SU-DHL-6 (cell line): ENCODE results near the gene TPRX1.

Source experiments
- H2AFZ ChIP-seq: fragments of 200-600 bp; sonication (generic); 2 replicates; pipeline ENCODE4 v1.6.1; 2014; ENCODE audit warnings: low read depth, mild to moderate bottlenecking, moderate library complexity, mixed read lengths, antibody characterized with exemption, low read length; ENCODE audit not compliant: severe bottlenecking
- H3F3A ChIP-seq: fragments of 200-600 bp; shearing (Covaris generic); 2 replicates; pipeline ENCODE4 v1.6.0; 2016; ENCODE audit warnings: antibody characterized with exemption, mild to moderate bottlenecking; ENCODE audit not compliant: insufficient read depth
- H3K27ac ChIP-seq: fragments of 200-600 bp; sonication (generic); 2 replicates; pipeline ENCODE4 v1.5.1; 2016; ENCODE audit warnings: low read depth, mild to moderate bottlenecking, low read length, moderate library complexity, mixed read lengths
- H3K27me3 ChIP-seq: fragments of 200-600 bp; sonication (generic), shearing (Covaris generic); 2 replicates; pipeline ENCODE4 v1.6.0; 2014; ENCODE audit warnings: mild to moderate bottlenecking, low read length
- H3K36me3 ChIP-seq: fragments of 200-600 bp; sonication (generic); 2 replicates; pipeline ENCODE4 v1.6.1; 2014; ENCODE audit warnings: mild to moderate bottlenecking, low read length, mixed read lengths
- H3K4me2 ChIP-seq: fragments of 300-600, 200-600 bp; shearing (Covaris generic), sonication (generic); 2 replicates; pipeline ENCODE4 v1.6.0; 2014; ENCODE audit warnings: low read length, low read depth, mild to moderate bottlenecking; ENCODE audit not compliant: poor library complexity, severe bottlenecking
- H3K4me3 ChIP-seq: fragments of 200-600 bp; sonication (generic); 2 replicates; pipeline ENCODE4 v1.5.1; 2014; ENCODE audit warnings: antibody characterized with exemption, low read length, mild to moderate bottlenecking, mixed read lengths; ENCODE audit not compliant: insufficient read depth, poor library complexity, severe bottlenecking
- H3K79me2 ChIP-seq: fragments of 200-600 bp; sonication (generic); 2 replicates; pipeline ENCODE4 v1.6.1; 2014; ENCODE audit warnings: mild to moderate bottlenecking, low read length, moderate library complexity; ENCODE audit not compliant: insufficient read depth
- H3K9ac ChIP-seq: fragments of 200-600 bp; sonication (generic); 2 replicates; pipeline ENCODE4 v1.7.0; 2014; ENCODE audit warnings: mild to moderate bottlenecking, low read length
- H3K9me2 ChIP-seq: fragments of 200-600 bp; sonication (generic); replicated peaks from 2 replicates; pipeline ENCODE4 v1.6.1; 2014; ENCODE audit warnings: low read length; ENCODE audit not compliant: insufficient read depth
- H3K9me3 ChIP-seq: fragments of 200-600 bp; sonication (generic); 2 replicates; pipeline ENCODE4 v1.6.1; 2014; ENCODE audit warnings: low read length, mixed read lengths; ENCODE audit not compliant: insufficient read depth
- H4K20me1 ChIP-seq: fragments of 200-600 bp; sonication (generic); 2 replicates; pipeline ENCODE4 v1.6.1; 2014; ENCODE audit warnings: low read depth, mild to moderate bottlenecking, antibody characterized with exemption, low read length, moderate library complexity, mixed read lengths
- CTCF ChIP-seq: fragments of 200-600 bp; sonication (generic); IDR thresholded peaks from one replicate; pipeline ENCODE4 v1.5.1; 2017; ENCODE audit warnings: antibody characterized with exemption, mild to moderate bottlenecking, low read length, moderate library complexity; ENCODE audit not compliant: insufficient read depth, poor library complexity, severe bottlenecking
- EZH2phosphoT487 ChIP-seq: fragments of 200-600 bp; sonication (generic), shearing (Covaris generic); conservative IDR thresholded peaks from 2 replicates; pipeline ENCODE4 v1.6.1; 2018; ENCODE audit warnings: mild to moderate bottlenecking, antibody characterized with exemption, low read length, moderate library complexity, mixed read lengths

The TPRX1 gene

GRCh38 chr19:47842941-47843340 lies 38.6 kb upstream of the TPRX1 start:
- TF ChIP-seq CTCF, result no peak
- TF ChIP-seq EZH2phosphoT487, result no peak
- no peaks in the 10 kb centered on the region for H3K79me2 ChIP-seq

GRCh38 chr19:47839913-47840312 lies 35.6 kb upstream of the TPRX1 start:
- H2AFZ ChIP-seq, result no peak overlapping the region
- no peak for TF ChIP-seq EZH2phosphoT487
- no peak for TF ChIP-seq CTCF
- no peaks in the 10 kb centered on the region for H3K27me3 ChIP-seq
- no peaks in the 10 kb centered on the region for H3F3A ChIP-seq
- H3K27ac ChIP-seq, result no peak overlapping the region
- no peak overlapping the region for H3K4me2 ChIP-seq
- H3K79me2 ChIP-seq, result no peaks in the 10 kb centered on the region
- H3K9ac ChIP-seq, result no peak overlapping the region
- H3K9me3 ChIP-seq, result no peaks in the 10 kb centered on the region
- no peaks in the 10 kb centered on the region for H3K9me2 ChIP-seq
- no peaks in the 10 kb centered on the region for H4K20me1 ChIP-seq
- no peak overlapping the region for H3K4me3 ChIP-seq
- H3K36me3 ChIP-seq, result no peaks in the 10 kb centered on the region

More at GRCh38 chr19:47842941-47843340, 38.6 kb upstream of the TPRX1 start:
- H3K27ac ChIP-seq, result no peak overlapping the region
- no peaks in the 10 kb centered on the region for H3K9me3 ChIP-seq
- H3K4me2 ChIP-seq, result no peak overlapping the region
- no peak overlapping the region for H2AFZ ChIP-seq
- H3K4me3 ChIP-seq, result no peak overlapping the region
- H3K9ac ChIP-seq, result no peak overlapping the region
- no peaks in the 10 kb centered on the region for H3K27me3 ChIP-seq
- H4K20me1 ChIP-seq, result no peaks in the 10 kb centered on the region
- no peaks in the 10 kb centered on the region for H3K9me2 ChIP-seq
- H3K36me3 ChIP-seq, result no peaks in the 10 kb centered on the region
- no peaks in the 10 kb centered on the region for H3F3A ChIP-seq

GRCh38 chr19:47839411-47839810 lies 35.1 kb upstream of the TPRX1 start:
- Histone ChIP-seq H3K27me3 (no peaks in the 10 kb centered on the region), H3K27ac (no peak overlapping the region), H3K4me3 (no peak overlapping the region), H4K20me1 (no peaks in the 10 kb centered on the region), H3K9me2 (no peaks in the 10 kb centered on the region), H3K36me3 (no peaks in the 10 kb centered on the region), H3K79me2 (no peaks in the 10 kb centered on the region), H3K9ac (no peak overlapping the region), H2AFZ (no peak overlapping the region), H3K4me2 (no peak overlapping the region), H3F3A (no peaks in the 10 kb centered on the region), H3K9me3 (no peaks in the 10 kb centered on the region)
- no peak for TF ChIP-seq EZH2phosphoT487
- no peak for TF ChIP-seq CTCF

GRCh38 chr19:47836038-47836437 lies 31.7 kb upstream of the TPRX1 start:
- H3K27ac ChIP-seq, result no peak overlapping the region
- no peaks in the 10 kb centered on the region for H3K9me2 ChIP-seq
- no peak overlapping the region for H3K9ac ChIP-seq
- H3K27me3 ChIP-seq, result no peaks in the 10 kb centered on the region
- no peaks in the 10 kb centered on the region for H3F3A ChIP-seq
- H3K4me2 ChIP-seq, result no peak overlapping the region
- no peak for TF ChIP-seq EZH2phosphoT487
- TF ChIP-seq CTCF, result no peak
- H3K9me3 ChIP-seq, result no peaks in the 10 kb centered on the region
- H4K20me1 ChIP-seq, result no peaks in the 10 kb centered on the region
- no peak overlapping the region for H2AFZ ChIP-seq
- H3K36me3 ChIP-seq, result no peaks in the 10 kb centered on the region
- no peak overlapping the region for H3K4me3 ChIP-seq
- no peaks in the 10 kb centered on the region for H3K79me2 ChIP-seq
